Parathyroid adenoma (tissue), 2 donors: ENCODE results near the gene C1orf198.

Source experiments
- H2AFZ ChIP-seq: fragments of 300-600 bp; sonication (generic); one replicate; pipeline ENCODE4 v1.7.0; 2017; ENCODE audit warnings: antibody characterized with exemption, mild to moderate bottlenecking
- H3K27ac ChIP-seq: fragments of 300-600 bp; sonication (generic); one replicate; pipeline ENCODE4 v1.7.0; 2017
- H3K27me3 ChIP-seq: fragments of 300-600 bp; sonication (generic); one replicate; pipeline ENCODE4 v1.7.0; 2017; ENCODE audit warnings: low read length; ENCODE audit not compliant: control insufficient read depth, insufficient read depth
- H3K36me3 ChIP-seq: fragments of 300-600 bp; sonication (generic); one replicate; pipeline ENCODE4 v1.7.0; 2017; ENCODE audit warnings: low read length; ENCODE audit not compliant: control insufficient read depth, insufficient read depth
- H3K4me1 ChIP-seq: fragments of 300-600 bp; sonication (generic); one replicate; pipeline ENCODE4 v1.7.0; 2017; ENCODE audit warnings: control low read depth
- H3K4me2 ChIP-seq: fragments of 300-600 bp; sonication (generic); one replicate; pipeline ENCODE4 v1.7.0; 2017; ENCODE audit warnings: low read length
- H3K4me3 ChIP-seq: fragments of 300-600 bp; sonication (generic); one replicate; pipeline ENCODE4 v1.7.0; 2017; ENCODE audit warnings: low read depth, low read length
- H3K79me2 ChIP-seq: fragments of 300-600 bp; sonication (generic); one replicate; pipeline ENCODE4 v1.7.0; 2017; ENCODE audit warnings: control low read depth
- H3K9ac ChIP-seq: fragments of 300-600 bp; sonication (generic); one replicate; pipeline ENCODE4 v1.7.0; 2017; ENCODE audit warnings: mild to moderate bottlenecking
- H3K9me3 ChIP-seq: fragments of 300-600 bp; sonication (generic); one replicate; pipeline ENCODE4 v1.7.0; 2017; ENCODE audit warnings: low read length; ENCODE audit not compliant: control insufficient read depth
- TF ChIP-seq, protein P1 (sequence below): fragments of 300-600 bp; sonication (generic); IDR thresholded peaks from one replicate; pipeline ENCODE4 v1.7.0; 2017; ENCODE audit warnings: antibody characterized with exemption, mild to moderate bottlenecking
- donor health status: primary hyperparathyroidism.

The C1orf198 gene

DNA sequence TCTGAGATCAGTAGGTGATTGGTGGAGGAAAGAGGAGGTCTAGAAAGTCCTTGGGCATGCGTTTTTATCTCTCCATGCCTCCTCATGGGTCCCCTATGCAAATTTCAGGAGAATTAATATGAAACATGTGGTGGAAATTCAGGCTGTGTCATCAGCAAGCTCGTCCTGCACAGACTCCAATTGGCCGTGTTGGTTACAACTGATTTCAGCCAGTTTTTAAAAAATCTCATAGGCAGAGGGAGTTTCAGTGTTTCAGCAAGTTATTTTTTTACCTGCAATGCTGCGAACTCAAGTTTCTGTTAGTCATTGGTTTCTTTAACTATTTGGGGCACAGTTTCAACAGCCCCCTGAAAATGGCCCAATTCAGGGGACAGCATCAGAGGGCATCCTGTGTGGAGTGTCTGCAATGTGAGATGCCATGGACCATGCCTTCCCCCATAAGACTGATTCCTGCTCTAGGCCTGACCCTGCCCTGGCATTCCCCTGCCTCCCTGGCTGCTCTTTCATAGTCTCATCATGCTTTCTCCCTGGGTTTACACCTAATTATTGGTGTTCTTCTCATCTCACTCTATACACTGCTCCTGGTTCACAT is 59.9 kb downstream of the C1orf198 start:
- H3K27ac ChIP-seq: no peak overlapping the region

DNA sequence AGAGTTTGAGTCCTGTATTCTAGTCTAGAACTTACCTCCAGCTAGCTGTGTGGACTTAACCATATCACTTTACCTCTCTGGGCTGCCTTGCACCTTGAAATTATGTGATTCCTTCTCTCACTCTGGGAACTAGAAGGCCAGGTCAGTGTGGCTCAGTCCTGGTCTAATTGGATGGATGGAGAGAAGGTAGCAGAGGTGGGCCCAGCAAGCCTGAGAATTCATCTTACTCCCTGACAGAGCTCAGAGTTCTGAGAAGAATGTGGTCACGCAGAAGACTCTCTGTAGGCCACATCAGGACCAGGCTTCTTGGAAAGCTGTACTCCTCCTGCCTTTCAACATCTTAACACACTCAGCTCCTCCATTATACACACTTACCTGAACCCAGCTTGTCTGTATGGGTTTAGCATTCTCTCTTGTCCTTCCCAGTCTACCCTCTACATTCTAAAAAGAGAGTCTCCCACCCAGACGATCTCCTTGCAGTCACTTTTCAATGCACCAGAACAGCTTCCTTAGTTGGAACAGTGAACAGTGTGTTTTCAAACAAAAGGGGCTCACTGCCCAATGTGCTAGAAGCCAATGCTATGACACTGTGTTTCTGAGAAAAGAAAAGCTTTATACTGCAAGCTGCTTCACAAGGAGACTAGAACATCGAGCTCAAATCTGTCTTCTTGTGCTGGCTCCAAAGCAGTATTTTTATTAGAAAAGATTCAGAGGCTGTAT is 60.6 kb downstream of the C1orf198 start:
- Histone ChIP-seq H3K4me2 (no peak overlapping the region), H3K36me3 (no peaks in the 10 kb centered on the region), H3K27me3 (no peaks in the 10 kb centered on the region), H3K9ac (no peak overlapping the region), H2AFZ (no peak overlapping the region), H3K27ac (no peak overlapping the region), H3K9me3 (no peaks in the 10 kb centered on the region), H3K79me2 (no peaks in the 10 kb centered on the region), H3K4me3 (no peak overlapping the region), H3K4me1 (no peaks in the 10 kb centered on the region)
- TF ChIP-seq, protein P1, sequence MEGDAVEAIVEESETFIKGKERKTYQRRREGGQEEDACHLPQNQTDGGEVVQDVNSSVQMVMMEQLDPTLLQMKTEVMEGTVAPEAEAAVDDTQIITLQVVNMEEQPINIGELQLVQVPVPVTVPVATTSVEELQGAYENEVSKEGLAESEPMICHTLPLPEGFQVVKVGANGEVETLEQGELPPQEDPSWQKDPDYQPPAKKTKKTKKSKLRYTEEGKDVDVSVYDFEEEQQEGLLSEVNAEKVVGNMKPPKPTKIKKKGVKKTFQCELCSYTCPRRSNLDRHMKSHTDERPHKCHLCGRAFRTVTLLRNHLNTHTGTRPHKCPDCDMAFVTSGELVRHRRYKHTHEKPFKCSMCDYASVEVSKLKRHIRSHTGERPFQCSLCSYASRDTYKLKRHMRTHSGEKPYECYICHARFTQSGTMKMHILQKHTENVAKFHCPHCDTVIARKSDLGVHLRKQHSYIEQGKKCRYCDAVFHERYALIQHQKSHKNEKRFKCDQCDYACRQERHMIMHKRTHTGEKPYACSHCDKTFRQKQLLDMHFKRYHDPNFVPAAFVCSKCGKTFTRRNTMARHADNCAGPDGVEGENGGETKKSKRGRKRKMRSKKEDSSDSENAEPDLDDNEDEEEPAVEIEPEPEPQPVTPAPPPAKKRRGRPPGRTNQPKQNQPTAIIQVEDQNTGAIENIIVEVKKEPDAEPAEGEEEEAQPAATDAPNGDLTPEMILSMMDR: no peak

More for the DNA sequence above, 59.9 kb downstream of the C1orf198 start:
- Histone ChIP-seq H3K36me3 (no peaks in the 10 kb centered on the region), H2AFZ (no peak overlapping the region), H3K4me3 (no peak overlapping the region), H3K27me3 (no peaks in the 10 kb centered on the region), H3K4me2 (no peak overlapping the region), H3K9me3 (no peaks in the 10 kb centered on the region), H3K9ac (no peak overlapping the region), H3K79me2 (no peaks in the 10 kb centered on the region), H3K4me1 (no peaks in the 10 kb centered on the region)
- TF ChIP-seq, protein P1: no peak

DNA sequence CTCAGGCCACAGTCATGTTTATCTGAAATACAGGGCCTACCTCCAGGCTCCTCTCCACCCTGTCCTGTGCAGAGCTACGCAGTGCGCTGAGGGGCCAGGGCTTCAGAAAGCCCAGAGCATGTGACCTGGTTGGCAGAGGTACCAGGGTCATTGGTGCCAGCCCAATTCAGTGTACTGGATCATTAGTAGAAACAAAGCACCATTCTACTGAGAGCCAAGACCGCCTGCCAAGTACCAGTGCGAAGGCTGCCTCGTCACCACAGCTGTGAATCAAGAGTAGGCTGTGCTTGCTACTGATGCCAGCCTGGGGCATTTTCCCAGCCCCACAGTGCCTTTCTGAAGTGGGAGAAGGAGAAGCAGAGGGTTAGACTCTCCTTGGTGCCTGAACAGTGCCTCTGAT is 61.3 kb downstream of the C1orf198 start:
- H3K27me3 ChIP-seq: no peaks in the 10 kb centered on the region
- TF ChIP-seq, protein P1: no peak
- H3K4me3 ChIP-seq: no peak overlapping the region
- H3K36me3 ChIP-seq: no peaks in the 10 kb centered on the region
- H3K9ac ChIP-seq: no peak overlapping the region
- no peaks in the 10 kb centered on the region for H3K9me3 ChIP-seq
- H2AFZ ChIP-seq: no peak overlapping the region
- no peaks in the 10 kb centered on the region for H3K79me2 ChIP-seq
- H3K4me2 ChIP-seq: no peak overlapping the region
- no peak overlapping the region for H3K27ac ChIP-seq
- no peaks in the 10 kb centered on the region for H3K4me1 ChIP-seq

DNA sequence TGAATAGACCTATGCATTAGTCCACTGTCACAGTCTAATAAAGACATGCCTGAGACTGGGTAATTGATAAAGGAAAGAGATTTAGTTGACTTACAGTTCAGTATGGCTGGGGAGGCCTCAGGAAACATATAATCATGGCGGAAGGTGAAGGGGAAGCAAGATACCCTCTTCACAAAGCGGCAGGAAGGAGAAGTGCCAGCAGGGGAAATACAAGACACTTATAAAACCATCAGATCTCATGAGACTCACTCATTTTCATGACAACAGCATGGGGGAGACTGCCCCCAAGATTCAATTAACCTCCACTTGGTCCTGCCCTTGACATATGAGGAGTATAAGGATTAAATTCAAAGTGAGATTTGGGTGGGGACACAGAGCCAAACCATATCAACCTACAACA is 61.8 kb downstream of the C1orf198 start:
- TF ChIP-seq, protein P1: no peak
- no peaks in the 10 kb centered on the region for H3K79me2 ChIP-seq
- H3K4me2 ChIP-seq: no peak overlapping the region
- H3K4me1 ChIP-seq: no peaks in the 10 kb centered on the region
- H3K36me3 ChIP-seq: no peaks in the 10 kb centered on the region
- no peaks in the 10 kb centered on the region for H3K9me3 ChIP-seq
- no peak overlapping the region for H2AFZ ChIP-seq
- H3K4me3 ChIP-seq: no peak overlapping the region
- no peaks in the 10 kb centered on the region for H3K27me3 ChIP-seq
- H3K27ac ChIP-seq: no peak overlapping the region
- H3K9ac ChIP-seq: no peak overlapping the region

DNA sequence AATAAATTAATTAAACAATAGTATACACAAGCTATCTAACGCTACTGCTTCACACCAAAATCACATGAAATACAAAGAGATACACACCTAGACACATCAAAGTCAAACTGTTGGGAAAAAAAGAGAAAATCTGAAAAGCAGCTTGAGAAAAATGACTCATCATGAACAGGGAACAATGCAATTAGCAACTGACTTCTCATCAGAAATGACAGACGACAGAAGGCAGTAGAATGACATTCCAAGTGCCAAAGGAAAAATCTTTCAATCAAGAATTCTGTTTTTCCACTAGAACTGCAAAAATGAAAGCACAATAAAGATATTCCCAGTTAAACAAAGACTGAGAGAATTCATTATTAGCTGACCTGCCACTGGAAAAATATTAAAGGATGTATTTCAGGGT is 63.9 kb downstream of the C1orf198 start:
- H3K79me2 ChIP-seq: no peaks in the 10 kb centered on the region
- no peak overlapping the region for H3K27ac ChIP-seq
- H2AFZ ChIP-seq: no peak overlapping the region
- H3K4me3 ChIP-seq: no peak overlapping the region
- TF ChIP-seq, protein P1: no peak
- H3K27me3 ChIP-seq: no peaks in the 10 kb centered on the region
- H3K4me2 ChIP-seq: no peak overlapping the region
- no peaks in the 10 kb centered on the region for H3K9me3 ChIP-seq
- H3K4me1 ChIP-seq: no peaks in the 10 kb centered on the region
- H3K36me3 ChIP-seq: no peaks in the 10 kb centered on the region
- no peak overlapping the region for H3K9ac ChIP-seq
